Parathyroid adenoma (tissue), 2 donors: ENCODE results near the gene APOBR.
"Not testable (repeated sequence)": the region's sequence is repeated elsewhere in the genome, so short reads cannot be mapped to it uniquely, and the experiment has no call there.

Source experiments
- H2AFZ ChIP-seq: fragments of 300-600 bp; sonication (generic); one replicate; pipeline ENCODE4 v1.7.0; 2017; ENCODE audit warnings: antibody characterized with exemption, mild to moderate bottlenecking
- H3K27ac ChIP-seq: fragments of 300-600 bp; sonication (generic); one replicate; pipeline ENCODE4 v1.7.0; 2017
- H3K27me3 ChIP-seq: fragments of 300-600 bp; sonication (generic); one replicate; pipeline ENCODE4 v1.7.0; 2017; ENCODE audit warnings: low read length; ENCODE audit not compliant: control insufficient read depth, insufficient read depth
- H3K36me3 ChIP-seq: fragments of 300-600 bp; sonication (generic); one replicate; pipeline ENCODE4 v1.7.0; 2017; ENCODE audit warnings: low read length; ENCODE audit not compliant: control insufficient read depth, insufficient read depth
- H3K4me1 ChIP-seq: fragments of 300-600 bp; sonication (generic); one replicate; pipeline ENCODE4 v1.7.0; 2017; ENCODE audit warnings: control low read depth
- H3K4me2 ChIP-seq: fragments of 300-600 bp; sonication (generic); one replicate; pipeline ENCODE4 v1.7.0; 2017; ENCODE audit warnings: low read length
- H3K4me3 ChIP-seq: fragments of 300-600 bp; sonication (generic); one replicate; pipeline ENCODE4 v1.7.0; 2017; ENCODE audit warnings: low read depth, low read length
- H3K79me2 ChIP-seq: fragments of 300-600 bp; sonication (generic); one replicate; pipeline ENCODE4 v1.7.0; 2017; ENCODE audit warnings: control low read depth
- H3K9ac ChIP-seq: fragments of 300-600 bp; sonication (generic); one replicate; pipeline ENCODE4 v1.7.0; 2017; ENCODE audit warnings: mild to moderate bottlenecking
- H3K9me3 ChIP-seq: fragments of 300-600 bp; sonication (generic); one replicate; pipeline ENCODE4 v1.7.0; 2017; ENCODE audit warnings: low read length; ENCODE audit not compliant: control insufficient read depth
- TF ChIP-seq, protein P1 (sequence below): fragments of 300-600 bp; sonication (generic); IDR thresholded peaks from one replicate; pipeline ENCODE4 v1.7.0; 2017; ENCODE audit warnings: antibody characterized with exemption, mild to moderate bottlenecking
- donor health status: primary hyperparathyroidism.

The APOBR gene

DNA sequence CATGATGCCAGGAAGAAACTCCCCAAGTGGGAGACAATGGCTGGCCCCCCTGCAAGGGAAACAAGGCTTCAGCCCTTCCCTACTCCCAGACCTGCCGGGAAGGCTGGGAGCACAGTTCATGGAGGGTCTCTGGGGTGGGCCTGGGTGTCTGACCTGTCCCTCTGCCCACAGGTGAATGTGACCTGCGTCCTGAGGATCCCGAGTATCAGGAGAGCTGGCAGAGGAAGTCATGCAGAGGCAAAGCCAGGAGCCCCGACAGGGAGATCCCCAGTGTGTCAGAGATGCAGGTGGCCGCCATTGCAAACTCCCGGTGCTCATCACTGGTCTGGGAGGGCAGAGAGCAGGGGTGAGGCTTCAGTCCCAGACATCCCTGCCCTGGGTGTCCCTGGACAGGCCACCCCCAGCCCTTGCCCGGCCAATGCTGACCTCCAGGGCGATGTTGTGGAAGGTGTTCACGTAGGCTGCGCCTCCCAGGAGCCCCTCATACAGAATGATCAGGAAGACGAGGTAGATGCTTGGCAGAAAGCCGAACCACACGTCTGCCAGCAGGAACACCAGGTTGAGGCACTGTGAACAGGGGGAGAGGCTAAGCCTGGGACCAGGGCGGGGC lies 17.0 kb upstream of the APOBR start:
- Histone ChIP-seq H3K36me3 (no peaks in the 10 kb centered on the region), H3K4me2 (no peak overlapping the region), H3K9me3 (no peaks in the 10 kb centered on the region), H3K4me3 (no peak overlapping the region), H3K27me3 (no peaks in the 10 kb centered on the region), H3K9ac (no peak overlapping the region), H3K4me1 (no peaks in the 10 kb centered on the region), H3K27ac (no peak overlapping the region), H3K79me2 (no peaks in the 10 kb centered on the region), H2AFZ (no peak overlapping the region)
- TF ChIP-seq, protein P1, sequence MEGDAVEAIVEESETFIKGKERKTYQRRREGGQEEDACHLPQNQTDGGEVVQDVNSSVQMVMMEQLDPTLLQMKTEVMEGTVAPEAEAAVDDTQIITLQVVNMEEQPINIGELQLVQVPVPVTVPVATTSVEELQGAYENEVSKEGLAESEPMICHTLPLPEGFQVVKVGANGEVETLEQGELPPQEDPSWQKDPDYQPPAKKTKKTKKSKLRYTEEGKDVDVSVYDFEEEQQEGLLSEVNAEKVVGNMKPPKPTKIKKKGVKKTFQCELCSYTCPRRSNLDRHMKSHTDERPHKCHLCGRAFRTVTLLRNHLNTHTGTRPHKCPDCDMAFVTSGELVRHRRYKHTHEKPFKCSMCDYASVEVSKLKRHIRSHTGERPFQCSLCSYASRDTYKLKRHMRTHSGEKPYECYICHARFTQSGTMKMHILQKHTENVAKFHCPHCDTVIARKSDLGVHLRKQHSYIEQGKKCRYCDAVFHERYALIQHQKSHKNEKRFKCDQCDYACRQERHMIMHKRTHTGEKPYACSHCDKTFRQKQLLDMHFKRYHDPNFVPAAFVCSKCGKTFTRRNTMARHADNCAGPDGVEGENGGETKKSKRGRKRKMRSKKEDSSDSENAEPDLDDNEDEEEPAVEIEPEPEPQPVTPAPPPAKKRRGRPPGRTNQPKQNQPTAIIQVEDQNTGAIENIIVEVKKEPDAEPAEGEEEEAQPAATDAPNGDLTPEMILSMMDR, result no peak

- no peaks in the 10 kb centered on the region for H3K79me2 ChIP-seq
- H3K4me3 ChIP-seq, result no peak overlapping the region
- no peak overlapping the region for H3K9ac ChIP-seq
- TF ChIP-seq, protein P1, result no peak
- no peaks in the 10 kb centered on the region for H3K9me3 ChIP-seq
- no peaks in the 10 kb centered on the region for H3K4me1 ChIP-seq
- H3K27ac ChIP-seq, result no peak overlapping the region
- no peak overlapping the region for H2AFZ ChIP-seq
- no peaks in the 10 kb centered on the region for H3K36me3 ChIP-seq
- H3K27me3 ChIP-seq, result no peaks in the 10 kb centered on the region
- no peak overlapping the region for H3K4me2 ChIP-seq
Measured at GRCh38 chr16:28478506-28479180, 15.8 kb upstream of the APOBR start.

DNA sequence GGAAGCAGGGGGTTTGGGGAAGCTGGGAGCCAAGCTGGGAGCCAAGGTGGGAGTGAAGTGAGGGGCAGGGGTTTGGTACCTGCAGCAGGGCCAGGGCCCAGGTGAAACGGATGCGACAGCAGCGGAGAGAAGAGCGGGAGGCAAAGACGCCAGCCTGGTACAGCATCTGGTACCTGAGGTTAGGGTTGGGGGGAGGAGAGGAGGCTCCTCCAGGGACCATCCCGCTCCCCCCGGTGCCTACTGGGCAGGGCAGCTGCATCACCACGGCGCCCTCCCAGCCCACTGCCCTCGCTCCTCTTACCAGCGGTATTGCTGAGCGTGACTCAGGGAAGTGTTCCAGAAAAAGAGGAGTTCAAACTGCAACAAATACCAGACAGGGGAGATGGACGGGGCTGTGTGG lies 12.4 kb upstream of the APOBR start:
- Histone ChIP-seq H3K4me2 (no peak overlapping the region), H3K27me3 (no peaks in the 10 kb centered on the region), H3K27ac (no peak overlapping the region), H3K9me3 (no peaks in the 10 kb centered on the region), H3K4me1 (no peaks in the 10 kb centered on the region), H3K79me2 (no peaks in the 10 kb centered on the region), H3K36me3 (no peaks in the 10 kb centered on the region), H2AFZ (no peak overlapping the region), H3K4me3 (no peak overlapping the region), H3K9ac (no peak overlapping the region)
- TF ChIP-seq, protein P1, result no peak

GRCh38 chr16:28483361-28483760 lies 11.1 kb upstream of the APOBR start:
- not testable (repeated sequence) for H3K36me3 ChIP-seq, H3K9me3 ChIP-seq, H3K79me2 ChIP-seq, H3K4me3 ChIP-seq, H2AFZ ChIP-seq, H3K4me1 ChIP-seq, H3K9ac ChIP-seq, H3K27ac ChIP-seq, H3K4me2 ChIP-seq, H3K27me3 ChIP-seq

GRCh38 chr16:28486266-28486665 lies 8.2 kb upstream of the APOBR start:
- Histone ChIP-seq H3K79me2 (no peaks in the 10 kb centered on the region), H3K4me2 (no peak overlapping the region), H3K4me3 (no peak overlapping the region), H3K36me3 (no peaks in the 10 kb centered on the region), H3K27ac (no peak overlapping the region), H3K9ac (no peak overlapping the region), H2AFZ (no peak overlapping the region), H3K9me3 (no peaks in the 10 kb centered on the region), H3K4me1 (no peaks in the 10 kb centered on the region), H3K27me3 (no peaks in the 10 kb centered on the region)
- TF ChIP-seq, protein P1, result no peak
